GM12865 (cell line): ENCODE data around the gene GSTA1.
"Not testable (repeated sequence)": the region's sequence is repeated elsewhere in the genome, so short reads cannot be mapped to it uniquely, and the experiment has no call there.

ENCODE experiments used
- DNase-seq: peaks from one replicate; pipeline ENCODE4 v3.0.0; 2010; ENCODE audit warnings: low read depth
- H3K4me3 ChIP-seq: 2 replicates; pipeline ENCODE4 v1.5.1; 2011; ENCODE audit warnings: mild to moderate bottlenecking, low read depth, low read length, control low read depth
- CTCF ChIP-seq: IDR thresholded peaks from 2 replicates; pipeline ENCODE4 v1.5.1; 2011; ENCODE audit warnings: low read length, control low read depth, low read depth, inconsistent platforms; ENCODE audit not compliant: insufficient read depth; ENCODE audit errors: missing control alignments

The GSTA1 gene

GRCh38 chr6:52803668-52804255 is at the start of gene GSTA1:
Gene GSTA1, minus strand, starts transcription at chr6:52803816. Its CDS starts 4,549 bp downstream, at chr6:52799267.
- not testable (repeated sequence) for H3K4me3 ChIP-seq, DNase-seq

GRCh38 chr6:52849137-52849536 is 45.5 kb upstream of the GSTA1 start:
- TF ChIP-seq CTCF: no peak
- no peak overlapping the region for H3K4me3 ChIP-seq
- DNase-seq: no peak

- no peak for DNase-seq
- H3K4me3 ChIP-seq: no peak overlapping the region
- no peak for TF ChIP-seq CTCF
Measured at GRCh38 chr6:52846002-52846401, 42.4 kb upstream of the GSTA1 start.

- DNase-seq: no peak
- no peak for TF ChIP-seq CTCF
- no peak overlapping the region for H3K4me3 ChIP-seq
Measured at GRCh38 chr6:52843605-52844004, 40.0 kb upstream of the GSTA1 start.

- no peak within 1 kb of the TSS for H3K4me3 ChIP-seq
- no peak for DNase-seq
- TF ChIP-seq CTCF: no peak
Measured at GRCh38 chr6:52840763-52841585, 37.4 kb upstream of the GSTA1 start, which contains the start of gene GSTA5. Gene GSTA5, minus strand, starts transcription at chr6:52840813.

GRCh38 chr6:52839124-52840055 is 35.8 kb upstream of the GSTA1 start:
- H3K4me3 ChIP-seq: no peak overlapping the region
- TF ChIP-seq CTCF: peak; percentile 74
- peak; percentile 46 for DNase-seq

GRCh38 chr6:52834481-52834880 is 30.9 kb upstream of the GSTA1 start:
- no peak overlapping the region for H3K4me3 ChIP-seq
- no peak for DNase-seq
- no peak for TF ChIP-seq CTCF

GRCh38 chr6:52830869-52831268 is 27.3 kb upstream of the GSTA1 start:
- H3K4me3 ChIP-seq, DNase-seq: not testable (repeated sequence)
